GM10266 (cell line): ENCODE measurements around the gene PTCD2.

ENCODE experiments used
- DNase-seq: peaks from one replicate; pipeline ENCODE4 v3.0.0; 2012; ENCODE audit errors: extremely low spot score
- TF ChIP-seq, protein P1 (sequence below): IDR thresholded peaks from 2 replicates; pipeline ENCODE4 v1.5.1; 2012; ENCODE audit warnings: mild to moderate bottlenecking, low read depth; ENCODE audit not compliant: control insufficient read depth, insufficient read depth; ENCODE audit errors: missing control alignments

The PTCD2 gene

DNA sequence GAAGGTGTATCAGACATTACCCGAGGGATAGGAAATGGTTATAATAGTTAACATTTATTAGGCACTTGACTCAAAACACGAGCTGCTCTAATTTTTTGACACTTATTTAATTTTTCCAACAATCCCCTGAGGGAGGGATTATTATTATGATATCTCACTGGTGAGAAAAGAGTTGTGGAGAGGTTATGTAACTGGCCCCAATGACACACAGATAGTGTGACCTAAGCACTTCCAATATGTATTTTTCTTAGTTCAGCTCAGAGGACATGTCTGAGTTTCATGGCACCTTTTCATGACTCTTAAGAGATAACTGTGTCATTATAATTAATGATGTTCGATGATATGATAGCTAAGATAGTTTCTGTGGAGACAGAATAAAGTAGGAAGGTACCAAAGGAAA, 86.9 kb downstream of the PTCD2 start:
- DNase-seq = no peak
- TF ChIP-seq, protein P1, sequence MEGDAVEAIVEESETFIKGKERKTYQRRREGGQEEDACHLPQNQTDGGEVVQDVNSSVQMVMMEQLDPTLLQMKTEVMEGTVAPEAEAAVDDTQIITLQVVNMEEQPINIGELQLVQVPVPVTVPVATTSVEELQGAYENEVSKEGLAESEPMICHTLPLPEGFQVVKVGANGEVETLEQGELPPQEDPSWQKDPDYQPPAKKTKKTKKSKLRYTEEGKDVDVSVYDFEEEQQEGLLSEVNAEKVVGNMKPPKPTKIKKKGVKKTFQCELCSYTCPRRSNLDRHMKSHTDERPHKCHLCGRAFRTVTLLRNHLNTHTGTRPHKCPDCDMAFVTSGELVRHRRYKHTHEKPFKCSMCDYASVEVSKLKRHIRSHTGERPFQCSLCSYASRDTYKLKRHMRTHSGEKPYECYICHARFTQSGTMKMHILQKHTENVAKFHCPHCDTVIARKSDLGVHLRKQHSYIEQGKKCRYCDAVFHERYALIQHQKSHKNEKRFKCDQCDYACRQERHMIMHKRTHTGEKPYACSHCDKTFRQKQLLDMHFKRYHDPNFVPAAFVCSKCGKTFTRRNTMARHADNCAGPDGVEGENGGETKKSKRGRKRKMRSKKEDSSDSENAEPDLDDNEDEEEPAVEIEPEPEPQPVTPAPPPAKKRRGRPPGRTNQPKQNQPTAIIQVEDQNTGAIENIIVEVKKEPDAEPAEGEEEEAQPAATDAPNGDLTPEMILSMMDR = no peak

DNA sequence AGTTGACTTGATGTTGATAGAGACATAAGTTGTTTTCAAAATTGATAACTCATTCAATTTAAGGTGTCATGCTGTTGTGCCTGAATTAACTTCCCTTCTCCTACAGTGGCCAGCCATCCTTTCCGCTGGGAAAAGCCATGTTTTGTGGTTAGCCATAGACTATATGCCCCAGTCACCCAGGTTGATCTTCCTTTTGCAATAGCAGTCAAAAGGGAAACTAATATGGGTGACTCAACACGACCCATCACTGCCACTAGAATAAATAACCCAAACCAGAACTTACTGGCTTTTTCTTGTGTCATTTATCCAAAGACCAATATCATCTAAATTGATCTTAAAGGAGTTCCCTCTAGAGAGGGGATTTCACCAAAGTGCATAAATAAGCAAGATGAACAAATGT, 87.4 kb downstream of the PTCD2 start:
- TF ChIP-seq, protein P1 = no peak
- DNase-seq = no peak

GRCh38 chr5:72408127-72408526, 88.0 kb downstream of the PTCD2 start:
- TF ChIP-seq, protein P1 = no peak

DNA sequence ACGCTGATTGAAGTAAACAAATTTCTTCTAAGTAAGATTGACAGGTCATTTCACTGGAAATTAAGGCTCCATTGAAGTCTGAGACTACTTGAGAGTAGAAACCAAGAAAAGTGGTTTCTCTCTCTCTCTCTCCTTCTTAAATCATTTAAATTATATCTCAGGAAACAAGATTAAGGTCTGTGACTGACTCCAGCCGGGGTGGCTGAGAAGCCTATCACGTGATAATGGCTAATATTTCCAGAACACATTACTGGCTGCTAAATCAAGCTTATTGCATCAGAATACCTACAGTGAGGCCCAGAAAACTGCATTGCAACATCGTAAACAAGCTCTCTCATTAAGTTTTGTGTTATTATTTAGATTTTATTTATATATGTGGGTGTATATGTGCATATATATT, 88.4 kb downstream of the PTCD2 start:
- DNase-seq = no peak
- TF ChIP-seq, protein P1 = no peak

More at GRCh38 chr5:72408127-72408526, 88.0 kb downstream of the PTCD2 start:
- no peak for DNase-seq

- TF ChIP-seq, protein P1 = no peak
- DNase-seq = no peak
Measured at GRCh38 chr5:72410688-72411295, 90.6 kb downstream of the PTCD2 start.

DNA sequence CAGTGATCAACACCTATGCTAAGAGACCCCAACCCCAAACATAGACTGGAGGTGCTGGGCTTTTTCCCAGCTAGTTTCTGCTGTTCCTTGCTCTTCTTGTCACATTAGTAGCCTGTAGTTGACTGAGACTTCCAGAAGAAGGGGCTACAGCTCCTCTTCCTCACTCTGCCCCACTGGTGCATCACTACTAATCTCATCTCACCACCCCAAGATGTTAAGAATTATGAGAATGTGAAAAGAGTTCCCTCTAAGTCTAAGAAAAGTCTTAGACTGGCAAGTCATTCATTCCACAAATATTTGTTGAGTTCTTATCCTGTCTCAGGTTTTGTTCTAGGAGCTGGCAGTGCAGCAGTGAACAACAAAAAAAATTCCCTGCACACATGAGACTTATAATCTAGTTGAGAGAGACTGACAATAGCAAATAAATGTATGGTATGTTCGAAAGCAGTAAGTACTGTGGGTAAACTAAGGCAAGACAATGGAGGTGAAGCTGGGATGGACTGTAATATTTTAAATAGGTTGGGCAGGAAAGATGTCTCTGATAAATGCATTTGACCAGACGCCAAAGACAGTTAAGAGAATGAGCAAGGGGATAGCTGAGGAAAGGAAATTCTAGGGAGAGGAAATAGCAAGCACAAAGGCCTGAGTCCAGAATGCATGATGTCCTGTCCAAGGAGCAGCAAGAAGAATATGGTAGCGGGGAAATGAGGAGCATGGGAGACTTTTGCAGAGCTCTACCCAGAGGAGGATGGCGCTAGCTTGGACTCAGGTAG, 92.3 kb downstream of the PTCD2 start:
- TF ChIP-seq, protein P1 = no peak
- no peak for DNase-seq
